H54 (cell line): ENCODE data around the gene ZNF275.

Experiments used
- DNase-seq: peaks from one replicate; pipeline ENCODE4 v3.0.0; 2011; ENCODE audit warnings: low spot score, mixed read lengths; ENCODE audit not compliant: insufficient read length
- FAIRE-seq: peaks from 3 replicates; lab custom pipeline; 2011; peaks lifted over from hg19 to GRCh38; lab: Jason Lieb, UNC
- POLR2A ChIP-seq: IDR thresholded peaks from 2 replicates; pipeline ENCODE4 v1.6.1; 2011; ENCODE audit warnings: low read depth, mild to moderate bottlenecking, low read length

ZNF275 gene

GRCh38 chrX:153361781-153362397 is 27.9 kb downstream of the ZNF275 start:
- DNase-seq (no peak), FAIRE-seq (no peak)
- TF ChIP-seq POLR2A: no peak

- no peak for FAIRE-seq
- DNase-seq: no peak
- TF ChIP-seq POLR2A: no peak
Observed at GRCh38 chrX:153365670-153366069, 31.7 kb downstream of the ZNF275 start.

- DNase-seq (no peak), FAIRE-seq (no peak)
- TF ChIP-seq POLR2A: no peak
Observed at GRCh38 chrX:153366119-153366518, 32.2 kb downstream of the ZNF275 start.

- no peak for FAIRE-seq
- no peak for DNase-seq
- TF ChIP-seq POLR2A: no peak
Observed at GRCh38 chrX:153366878-153367538, 33.1 kb downstream of the ZNF275 start.

- DNase-seq (no peak), FAIRE-seq (no peak)
- TF ChIP-seq POLR2A: no peak
Observed at GRCh38 chrX:153370293-153371055, 36.5 kb downstream of the ZNF275 start.

GRCh38 chrX:153371256-153371655 is 37.3 kb downstream of the ZNF275 start:
- DNase-seq: no peak

GRCh38 chrX:153372949-153373348 is 39.0 kb downstream of the ZNF275 start:
- FAIRE-seq (no peak), DNase-seq (no peak)
- no peak for TF ChIP-seq POLR2A

More at GRCh38 chrX:153371256-153371655, 37.3 kb downstream of the ZNF275 start:
- no peak for FAIRE-seq
- no peak for TF ChIP-seq POLR2A

- FAIRE-seq: no peak
- DNase-seq: no peak
Observed at GRCh38 chrX:153374426-153374825, 40.5 kb downstream of the ZNF275 start.

GRCh38 chrX:153375571-153375970 is 41.6 kb downstream of the ZNF275 start:
- FAIRE-seq (no peak), DNase-seq (no peak)
- no peak for TF ChIP-seq POLR2A

More at GRCh38 chrX:153374426-153374825, 40.5 kb downstream of the ZNF275 start:
- TF ChIP-seq POLR2A: no peak

GRCh38 chrX:153377727-153378126 is 43.8 kb downstream of the ZNF275 start:
- no peak for FAIRE-seq
- no peak for DNase-seq
- TF ChIP-seq POLR2A: no peak

GRCh38 chrX:153378607-153379006 is 44.7 kb downstream of the ZNF275 start:
- DNase-seq (no peak), FAIRE-seq (no peak)
- TF ChIP-seq POLR2A: no peak

- TF ChIP-seq POLR2A: no peak
- no peak for FAIRE-seq
- no peak for DNase-seq
Observed at GRCh38 chrX:153379508-153379907, 45.6 kb downstream of the ZNF275 start.

GRCh38 chrX:153379971-153380581 is 46.1 kb downstream of the ZNF275 start:
- DNase-seq: no peak
- FAIRE-seq: no peak
- no peak for TF ChIP-seq POLR2A

- FAIRE-seq: no peak
- TF ChIP-seq POLR2A: no peak
- DNase-seq: no peak
Observed at GRCh38 chrX:153380691-153381090, 46.7 kb downstream of the ZNF275 start.
